PFSK-1 (cell line): ENCODE measurements around the gene CRYBA4.

ENCODE experiments used
- FOXP2 ChIP-seq: optimal IDR thresholded peaks from 2 replicates; pipeline ENCODE3; 2011; ENCODE audit warnings: borderline replicate concordance, control low read depth, inconsistent platforms; ENCODE audit not compliant: insufficient read depth; ENCODE audit errors: extremely low read length, extremely low read depth
- POLR2AphosphoS5 ChIP-seq: IDR thresholded peaks from 2 replicates; pipeline ENCODE4 v1.6.1; 2012; ENCODE audit warnings: low read depth, mild to moderate bottlenecking, control low read depth, low read length, moderate library complexity
- REST ChIP-seq, 2 experiments: IDR thresholded peaks; 2 replicates each; pipeline versions ENCODE4 v1.6.1 to v1.8.0; 2011 to 2012; ENCODE audit warnings: low read depth in 2 of 2, low read length in 2 of 2, control low read depth in 1 of 2, inconsistent platforms in 1 of 2, mild to moderate bottlenecking in 1 of 2, moderate library complexity in 1 of 2; ENCODE audit not compliant: insufficient read depth in 1 of 2
- SIN3A ChIP-seq: IDR thresholded peaks from 2 replicates; pipeline ENCODE4 v1.6.1; 2012; ENCODE audit warnings: mild to moderate bottlenecking, low read length, moderate library complexity, borderline replicate concordance; ENCODE audit not compliant: insufficient read depth
- TAF1 ChIP-seq: IDR thresholded peaks from 2 replicates; pipeline ENCODE4 v1.6.1; 2012; ENCODE audit warnings: low read length, control low read depth, borderline replicate concordance; ENCODE audit not compliant: insufficient read depth

Gene CRYBA4

DNA sequence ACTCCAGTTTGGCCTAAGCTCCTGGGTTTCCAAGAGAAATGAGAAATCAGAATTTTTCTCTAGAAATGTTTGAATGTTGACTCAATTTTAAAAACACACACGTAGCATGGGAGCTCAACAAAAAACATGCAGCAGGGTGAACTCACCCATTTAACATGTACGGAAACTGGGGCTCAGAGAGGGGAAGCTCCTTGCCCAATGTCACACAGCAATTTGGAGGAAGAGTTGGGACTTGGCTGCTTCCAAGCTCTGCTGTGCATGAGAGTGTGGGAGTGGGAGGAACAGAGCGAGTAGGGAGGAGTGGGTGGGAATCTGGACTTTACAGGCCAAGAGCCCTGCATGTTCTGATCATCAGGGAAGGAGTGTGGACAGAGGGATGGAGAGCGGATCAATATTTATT is 37.8 kb upstream of the CRYBA4 start:
- TF ChIP-seq POLR2AphosphoS5 (no peak), SIN3A (no peak), FOXP2 (no peak), TAF1 (no peak)

- TF ChIP-seq TAF1 (no peak), REST (IDR thresholded peaks at IDR 0.05; ENCODE audit: insufficient read depth in 1 of 2, low read depth in 2 of 2, low read length in 2 of 2) (no peak), SIN3A (no peak)
Observed at GRCh38 chr22:26585104-26585790, 36.5 kb upstream of the CRYBA4 start.

DNA sequence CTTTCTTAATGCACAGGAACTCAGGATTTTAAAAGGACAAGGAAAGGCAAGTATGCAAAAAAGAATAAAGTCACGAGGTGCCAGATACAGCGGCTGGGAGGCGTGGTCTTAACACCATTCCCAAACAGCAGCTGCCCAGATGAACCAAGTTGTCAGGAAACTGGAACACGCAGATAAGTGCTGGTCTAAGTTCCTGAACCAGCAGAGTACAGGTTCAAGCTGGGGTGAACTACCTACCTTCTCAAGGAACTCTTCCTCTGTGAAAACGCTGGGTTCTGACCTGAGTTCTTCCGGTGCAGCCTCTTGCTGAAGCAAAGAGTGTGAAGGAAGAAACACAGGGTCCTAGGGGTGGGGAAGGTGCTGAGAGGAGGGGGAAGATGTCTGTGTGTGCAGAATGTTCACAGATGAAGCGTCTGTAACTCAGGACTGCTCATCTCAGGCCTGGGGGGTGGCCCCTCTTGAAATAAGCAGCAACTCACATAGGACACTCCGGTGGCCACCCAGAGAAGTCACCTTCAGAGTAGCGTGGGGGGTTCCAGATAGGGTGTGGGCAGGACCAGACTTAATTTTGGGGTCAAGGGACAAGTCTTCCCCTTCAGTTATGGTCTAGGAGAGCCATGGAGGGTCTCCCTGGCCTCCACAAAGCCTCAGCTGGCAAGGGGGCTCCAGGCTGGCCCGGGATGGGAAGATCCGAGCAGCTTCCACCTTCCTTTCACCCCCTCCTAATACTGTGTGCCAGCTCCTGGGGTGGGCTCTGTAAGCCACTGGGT is 35.0 kb upstream of the CRYBA4 start:
- TF ChIP-seq FOXP2 (no peak), REST (IDR thresholded peaks at IDR 0.05; ENCODE audit: insufficient read depth in 1 of 2, low read depth in 2 of 2, low read length in 2 of 2) (no peak), POLR2AphosphoS5 (no peak), TAF1 (no peak), SIN3A (no peak)

- TF ChIP-seq FOXP2 (no peak), REST (IDR thresholded peaks at IDR 0.05; ENCODE audit: insufficient read depth in 1 of 2, low read depth in 2 of 2, low read length in 2 of 2) (no peak), SIN3A (no peak), TAF1 (no peak), POLR2AphosphoS5 (no peak)
Observed at GRCh38 chr22:26587991-26588613, 33.7 kb upstream of the CRYBA4 start.

GRCh38 chr22:26588729-26589366 is 32.9 kb upstream of the CRYBA4 start:
- TF ChIP-seq FOXP2 (no peak), REST (IDR thresholded peaks at IDR 0.05; ENCODE audit: insufficient read depth in 1 of 2, low read depth in 2 of 2, low read length in 2 of 2) (no peak), TAF1 (no peak), POLR2AphosphoS5 (no peak), SIN3A (no peak)
